HG02943 (cell line): ENCODE data around the gene MPV17L2.

Experiments
- ATAC-seq: cut with Tn5 transposase; IDR thresholded peaks from one replicate; pipeline ENCODE4 v1.9.1; 2021; ENCODE audit warnings: mild to moderate bottlenecking, low read depth, moderate library complexity; ENCODE audit not compliant: unreplicated experiment

The MPV17L2 gene

DNA sequence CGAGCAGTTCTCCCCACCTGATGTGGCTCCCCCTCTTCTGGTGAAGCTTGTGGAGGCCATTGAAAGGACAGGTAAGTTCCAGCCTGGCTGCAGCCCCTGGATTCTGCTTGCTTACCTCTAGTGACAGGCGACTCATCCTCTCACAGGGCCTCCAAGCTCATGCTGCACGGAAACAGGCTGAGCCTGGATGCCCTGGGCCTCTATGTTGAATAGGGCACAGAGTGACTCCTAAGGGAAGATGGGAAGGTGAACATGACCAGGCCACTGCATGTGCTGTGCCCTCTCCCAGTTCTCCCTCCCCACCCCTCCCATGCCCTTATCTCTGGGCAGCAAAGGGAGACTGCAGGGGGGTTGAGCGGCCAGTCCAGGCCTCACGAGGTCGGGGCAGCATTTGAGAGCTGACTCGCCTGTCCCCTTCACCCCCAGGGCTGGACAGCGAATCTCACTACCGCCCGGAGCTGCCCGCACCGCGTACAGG lies 32.5 kb upstream of the MPV17L2 start:
- ATAC-seq = no peak

DNA sequence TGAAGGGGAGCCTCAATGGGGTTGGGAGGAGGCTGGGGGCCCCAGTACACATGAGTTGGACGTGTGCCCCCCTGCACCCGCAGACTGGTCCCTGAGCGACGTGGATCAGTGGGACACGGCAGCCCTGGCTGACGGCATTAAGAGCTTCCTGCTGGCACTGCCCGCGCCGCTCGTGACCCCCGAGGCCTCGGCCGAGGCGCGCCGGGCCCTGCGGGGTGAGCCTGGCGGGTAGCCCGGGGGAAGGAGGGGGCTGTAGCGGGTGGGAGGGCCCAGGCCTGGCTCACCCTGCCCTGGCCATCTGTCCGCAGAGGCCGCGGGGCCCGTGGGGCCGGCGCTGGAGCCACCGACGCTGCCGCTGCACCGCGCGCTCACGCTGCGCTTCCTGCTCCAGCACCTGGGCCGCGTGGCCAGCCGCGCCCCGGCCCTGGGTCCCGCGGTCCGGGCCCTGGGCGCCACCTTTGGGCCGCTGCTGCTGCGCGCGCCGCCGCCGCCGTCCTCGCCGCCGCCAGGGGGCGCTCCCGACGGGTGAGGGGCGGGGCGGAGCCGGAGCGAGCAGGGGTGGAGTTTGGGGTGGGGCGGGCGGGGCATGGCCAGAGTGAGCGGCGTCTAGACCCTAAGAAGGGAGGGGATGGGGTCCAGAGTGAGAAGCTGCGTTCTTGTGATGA lies 31.9 kb upstream of the MPV17L2 start:
- ATAC-seq = no peak

DNA sequence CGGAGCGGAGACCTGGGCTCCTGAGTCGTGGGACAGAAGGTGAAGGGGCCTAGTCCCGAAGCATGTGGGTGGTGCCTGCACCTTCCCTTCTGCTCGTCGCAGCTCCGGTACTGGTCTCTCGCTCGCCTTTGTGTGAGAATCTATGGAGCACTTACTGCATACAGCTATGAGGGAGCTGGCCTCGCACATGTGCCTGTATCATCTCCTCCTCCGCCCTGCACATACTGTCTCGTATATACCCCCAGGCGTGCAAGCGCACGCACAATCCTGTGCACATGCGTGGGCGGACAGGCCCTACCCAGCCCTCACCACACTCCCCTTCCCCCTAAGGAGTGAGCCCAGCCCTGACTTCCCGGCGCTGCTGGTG lies 31.4 kb upstream of the MPV17L2 start:
- ATAC-seq = no peak

DNA sequence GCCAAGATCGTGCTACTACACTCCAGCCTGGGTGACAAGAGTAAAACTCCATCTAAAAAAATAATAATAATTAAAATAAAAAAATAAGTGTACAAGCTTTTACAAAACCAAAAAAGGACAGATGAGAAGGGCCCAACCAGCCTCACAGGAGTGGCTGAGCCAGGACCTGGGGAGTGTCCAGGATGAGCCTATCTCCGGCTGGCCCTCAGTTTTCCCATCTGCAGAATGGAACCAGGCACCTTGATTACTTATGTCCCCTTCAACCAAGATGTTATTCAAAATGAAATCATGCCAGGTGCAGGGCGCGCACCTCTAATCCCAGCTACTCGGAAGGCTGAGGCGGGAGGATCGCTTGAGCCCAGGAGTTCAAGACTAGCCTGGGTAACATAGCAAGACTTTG lies 28.9 kb upstream of the MPV17L2 start:
- ATAC-seq = no peak

DNA sequence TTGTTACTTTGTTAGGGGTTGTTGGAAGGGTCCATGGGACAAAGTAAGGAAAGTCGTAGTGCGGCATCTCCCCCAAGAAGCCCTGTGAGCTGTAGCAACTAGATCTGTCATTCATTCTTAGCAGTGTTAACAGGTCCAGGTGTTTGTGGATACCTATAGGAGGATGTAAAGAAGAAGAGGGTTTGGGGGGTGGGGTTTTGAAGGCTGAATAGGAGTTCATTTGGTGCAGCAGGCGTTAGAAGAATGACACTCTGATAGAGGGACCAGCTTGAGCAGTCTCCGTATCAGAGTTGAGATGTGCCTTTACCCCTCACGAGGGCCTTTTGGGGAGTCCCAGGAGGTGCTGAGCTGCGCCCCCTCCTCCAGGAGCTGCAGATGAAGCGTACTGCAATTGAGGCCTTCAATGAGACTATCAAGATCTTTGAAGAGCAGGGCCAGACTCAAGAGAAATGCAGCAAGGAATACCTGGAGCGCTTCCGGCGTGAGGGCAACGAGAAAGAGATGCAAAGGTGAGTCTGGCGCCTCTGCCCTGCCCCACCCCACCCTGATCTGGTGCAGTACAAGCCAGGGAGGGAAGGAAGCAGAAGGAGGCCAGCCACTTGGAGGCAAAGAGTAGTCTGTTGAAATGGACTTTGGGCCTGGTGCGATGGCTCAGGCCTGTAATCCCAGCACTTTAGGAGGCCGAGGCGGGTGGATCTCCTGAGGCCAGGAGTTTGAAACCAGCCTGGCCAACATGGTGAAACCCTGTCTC lies 27.0 kb upstream of the MPV17L2 start:
- no peak for ATAC-seq

DNA sequence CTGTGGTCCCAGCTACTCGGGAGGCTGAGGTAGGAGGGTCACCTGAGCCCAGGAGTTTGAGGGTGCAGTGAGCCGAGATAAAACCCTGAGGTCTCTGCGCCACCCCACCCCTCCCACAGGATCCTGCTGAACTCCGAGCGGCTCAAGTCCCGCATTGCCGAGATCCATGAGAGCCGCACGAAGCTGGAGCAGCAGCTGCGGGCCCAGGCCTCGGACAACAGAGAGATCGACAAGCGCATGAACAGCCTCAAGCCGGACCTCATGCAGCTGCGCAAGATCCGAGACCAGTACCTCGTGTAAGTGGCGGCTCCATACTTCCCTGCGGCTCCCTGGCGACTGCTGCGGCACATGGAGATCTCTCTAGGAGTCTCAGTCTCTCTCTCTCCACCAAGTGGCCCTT lies 26.0 kb upstream of the MPV17L2 start:
- ATAC-seq = no peak

DNA sequence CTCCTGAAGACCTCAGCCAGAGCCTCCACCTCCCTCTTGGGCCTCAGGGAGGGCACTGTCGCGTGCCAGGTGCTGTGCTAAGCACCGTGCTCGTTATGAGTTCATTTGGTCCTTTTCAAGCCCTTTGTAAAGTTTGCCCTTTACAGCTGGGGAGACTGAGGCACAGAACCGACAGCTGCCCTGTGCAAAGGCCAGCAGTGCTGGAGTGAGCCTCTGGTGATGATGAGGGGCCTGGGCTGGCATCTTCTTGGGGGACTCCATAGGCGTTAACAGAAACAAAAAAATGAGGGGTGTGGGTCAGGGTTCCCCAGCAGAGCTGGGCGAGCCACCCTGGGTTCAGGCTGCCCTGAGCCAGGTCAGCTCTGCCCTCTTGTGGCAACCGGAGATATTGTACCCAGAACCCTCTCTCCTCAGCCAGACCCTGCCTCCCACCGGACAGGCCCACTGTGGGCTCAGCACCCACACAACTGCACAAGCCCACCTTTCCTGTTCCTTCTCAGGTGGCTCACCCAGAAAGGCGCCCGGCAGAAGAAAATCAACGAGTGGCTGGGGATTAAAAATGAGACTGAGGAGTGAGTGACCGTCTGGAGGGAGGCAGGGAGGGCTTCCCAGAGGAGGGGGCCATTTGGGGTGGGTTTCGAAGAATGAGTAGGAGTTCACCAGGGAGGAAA lies 24.9 kb upstream of the MPV17L2 start:
- no peak for ATAC-seq

DNA sequence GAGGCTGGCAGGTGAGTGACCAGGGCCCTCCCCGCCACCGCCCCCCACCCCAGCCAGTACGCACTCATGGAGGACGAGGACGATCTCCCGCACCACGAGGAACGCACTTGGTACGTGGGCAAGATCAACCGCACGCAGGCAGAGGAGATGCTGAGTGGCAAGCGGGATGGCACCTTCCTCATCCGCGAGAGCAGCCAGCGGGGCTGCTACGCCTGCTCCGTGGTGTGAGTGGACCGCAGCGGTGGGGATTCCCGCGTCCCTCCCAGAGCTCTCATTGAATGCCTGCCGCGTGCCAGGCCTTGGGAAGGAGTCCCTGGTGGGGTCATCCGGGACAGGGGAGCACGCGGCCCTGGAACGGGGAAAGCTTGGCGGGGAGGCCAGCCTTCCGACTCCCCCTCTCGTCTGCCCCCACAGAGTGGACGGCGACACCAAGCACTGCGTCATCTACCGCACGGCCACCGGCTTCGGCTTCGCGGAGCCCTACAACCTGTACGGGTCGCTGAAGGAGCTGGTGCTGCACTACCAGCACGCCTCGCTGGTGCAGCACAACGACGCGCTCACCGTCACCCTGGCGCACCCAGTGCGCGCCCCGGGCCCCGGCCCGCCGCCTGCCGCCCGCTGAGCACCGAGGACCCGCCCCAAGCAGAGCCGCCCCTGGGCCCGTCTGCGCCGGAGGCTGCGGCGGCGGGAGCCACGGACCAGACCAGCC lies 24.2 kb upstream of the MPV17L2 start:
- no peak for ATAC-seq

DNA sequence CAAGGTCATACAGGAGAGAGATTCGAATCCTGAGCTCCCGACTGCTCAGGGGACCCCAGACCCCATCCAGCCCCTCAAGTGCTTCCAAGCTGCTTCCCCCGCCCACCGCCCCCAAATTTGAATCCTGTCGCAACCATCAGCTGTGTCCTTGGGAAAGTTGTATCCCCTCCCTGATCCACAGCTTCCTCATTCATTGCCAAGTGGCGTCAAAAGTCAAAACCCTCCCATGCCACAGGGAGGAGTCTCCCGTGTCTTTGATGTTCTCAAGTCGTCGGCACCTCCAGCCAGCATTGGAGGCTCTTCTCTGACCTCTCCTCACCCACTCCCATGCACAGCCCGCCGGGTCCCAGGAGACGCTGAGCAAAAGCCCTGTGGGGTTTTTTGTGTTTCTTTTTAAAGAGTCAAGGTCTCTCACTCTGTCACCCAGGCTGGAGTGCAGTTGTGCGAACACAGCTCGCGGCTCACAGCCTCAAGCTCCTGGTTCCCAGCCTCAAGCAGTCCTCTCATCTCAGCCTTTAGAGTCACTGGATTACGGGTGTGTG lies 22.2 kb upstream of the MPV17L2 start:
- no peak for ATAC-seq

DNA sequence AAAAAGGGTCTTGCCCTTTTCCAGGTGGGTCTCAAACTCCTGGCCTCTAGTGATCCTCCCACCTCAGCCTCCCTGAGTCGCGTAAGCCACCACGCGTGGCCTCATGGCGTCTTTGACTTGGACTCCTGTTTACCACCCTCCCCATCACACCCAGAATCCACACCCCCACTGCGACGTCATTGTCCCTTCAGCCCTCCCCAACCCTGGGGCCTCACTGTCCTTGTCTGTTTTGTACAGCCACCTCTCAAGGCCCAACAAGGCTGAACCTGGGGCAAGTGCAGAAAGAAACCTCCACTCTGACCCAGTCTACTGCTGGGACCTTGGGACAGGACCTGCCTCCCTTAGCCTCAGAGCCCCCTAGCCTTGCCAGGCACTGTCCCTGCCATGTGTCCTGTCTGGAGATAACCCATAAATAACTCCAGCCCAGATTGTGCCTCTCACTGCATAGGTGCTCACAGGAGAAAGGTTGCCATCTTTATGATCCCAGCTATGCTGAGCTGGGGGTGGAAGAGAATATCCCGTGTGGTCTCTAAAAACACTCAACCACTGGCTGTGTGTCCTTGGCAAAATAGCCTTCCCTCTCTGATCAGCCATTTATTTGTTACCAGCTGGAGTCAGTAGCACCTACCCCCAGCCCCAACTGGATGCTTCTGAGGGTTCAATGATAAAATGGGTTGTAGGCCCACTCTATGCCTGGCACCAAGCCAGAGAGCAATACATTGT lies 21.3 kb upstream of the MPV17L2 start:
- ATAC-seq = no peak

DNA sequence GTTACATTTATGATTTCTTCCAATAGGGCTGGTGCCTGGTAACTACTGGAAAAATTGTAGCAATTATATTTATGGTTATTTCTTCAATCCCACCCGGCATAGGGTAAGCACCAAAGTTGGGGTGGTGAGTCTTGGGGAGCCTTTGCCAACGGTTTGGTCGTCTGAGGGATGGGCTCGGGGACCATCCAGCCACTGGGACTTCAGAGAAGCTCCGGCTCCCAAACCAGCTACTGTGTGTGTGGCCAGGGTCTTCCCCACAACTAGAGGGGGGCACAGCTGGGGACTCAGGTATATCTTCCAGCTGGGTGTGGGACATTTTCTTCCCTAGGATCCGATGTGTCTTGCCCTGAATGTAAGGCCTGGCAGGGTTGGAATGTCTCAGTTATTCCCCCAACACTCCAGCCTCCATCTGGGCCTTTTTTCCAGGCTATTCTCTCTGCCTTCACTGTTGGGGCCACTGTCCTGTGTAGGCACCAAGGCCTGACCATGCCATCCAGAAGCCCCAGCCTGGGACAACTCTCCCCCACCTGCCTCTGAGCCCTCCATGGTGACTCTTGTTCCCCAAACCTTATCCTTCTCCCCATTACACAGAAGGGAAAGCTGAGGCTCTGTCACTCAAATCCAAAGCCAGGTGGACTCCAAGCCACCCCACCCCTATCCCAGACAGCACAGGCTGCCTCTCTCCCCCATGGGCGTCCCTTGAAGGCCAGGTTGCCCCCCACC lies 20.5 kb upstream of the MPV17L2 start:
- ATAC-seq = no peak

DNA sequence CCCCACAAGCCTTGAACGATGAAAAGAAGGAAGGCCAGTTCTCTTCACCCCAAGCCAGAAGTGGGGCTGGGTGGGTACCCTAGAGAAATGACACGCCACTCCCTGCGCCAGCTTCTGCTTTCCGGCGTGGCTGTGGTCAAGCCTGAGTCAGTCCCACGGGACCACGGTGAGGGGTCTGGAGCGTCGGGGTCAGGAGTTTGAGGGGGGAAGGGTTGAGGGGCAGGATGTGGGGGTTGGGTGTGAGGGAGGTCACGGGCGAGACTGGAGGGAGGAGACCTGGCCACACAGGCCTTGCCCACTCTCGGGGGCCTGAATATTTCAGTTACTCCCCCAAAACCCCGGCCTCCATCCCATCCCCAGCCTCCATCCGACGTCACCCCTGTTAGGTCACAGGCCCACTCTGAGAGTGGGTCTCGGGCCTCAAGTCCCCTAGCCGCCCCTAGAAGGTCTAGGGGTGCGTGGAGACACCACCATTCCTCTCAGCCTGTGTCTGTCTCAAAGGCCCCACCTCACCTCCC lies 19.9 kb upstream of the MPV17L2 start:
- no peak for ATAC-seq

DNA sequence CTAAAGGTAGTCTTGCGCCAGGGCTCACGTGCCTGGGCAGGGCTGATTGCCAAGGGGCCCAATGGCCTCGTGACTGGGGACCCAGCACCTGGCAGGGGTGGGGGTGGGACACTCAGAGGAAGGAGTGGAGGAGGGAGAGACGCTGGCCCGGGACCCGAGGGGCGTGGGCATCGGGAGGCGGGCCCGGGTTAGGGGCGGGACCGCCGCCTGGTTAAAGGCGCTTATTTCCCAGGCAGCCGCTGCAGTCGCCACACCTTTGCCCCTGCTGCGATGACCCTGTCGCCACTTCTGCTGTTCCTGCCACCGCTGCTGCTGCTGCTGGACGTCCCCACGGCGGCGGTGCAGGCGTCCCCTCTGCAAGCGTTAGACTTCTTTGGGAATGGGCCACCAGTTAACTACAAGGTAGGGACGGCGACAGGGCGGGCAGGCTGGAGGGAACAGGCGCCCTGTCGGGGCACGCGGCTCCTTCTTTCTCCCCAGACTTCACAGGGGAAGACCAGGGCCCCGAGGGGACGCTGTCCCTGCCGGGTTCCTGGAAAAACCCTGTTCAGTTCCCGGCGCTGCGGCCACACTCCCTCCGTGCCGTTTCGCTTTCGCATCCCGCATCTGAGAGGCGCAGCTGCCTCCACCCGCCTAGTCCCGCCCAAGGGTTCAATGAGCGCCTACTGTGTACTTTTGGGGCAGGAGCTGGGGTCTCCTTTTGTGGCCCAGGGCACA lies 19.3 kb upstream of the MPV17L2 start, which contains the start of gene IFI30:
Gene IFI30 (plus strand): TSS at position 242 of the 717 bp plus-strand sequence. CDS start 29 bp downstream, at position 271.
- no peak for ATAC-seq

DNA sequence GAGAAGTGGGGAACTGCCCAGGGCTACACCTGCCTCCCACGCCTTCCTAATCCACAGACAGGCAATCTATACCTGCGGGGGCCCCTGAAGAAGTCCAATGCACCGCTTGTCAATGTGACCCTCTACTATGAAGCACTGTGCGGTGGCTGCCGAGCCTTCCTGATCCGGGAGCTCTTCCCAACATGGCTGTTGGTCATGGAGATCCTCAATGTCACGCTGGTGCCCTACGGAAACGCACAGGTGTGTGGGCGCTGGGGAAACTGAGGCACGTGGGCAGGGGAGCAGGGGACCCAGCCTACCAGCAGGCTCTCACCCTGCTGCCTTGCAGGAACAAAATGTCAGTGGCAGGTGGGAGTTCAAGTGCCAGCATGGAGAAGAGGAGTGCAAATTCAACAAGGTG lies 18.0 kb upstream of the MPV17L2 start:
- no peak for ATAC-seq

DNA sequence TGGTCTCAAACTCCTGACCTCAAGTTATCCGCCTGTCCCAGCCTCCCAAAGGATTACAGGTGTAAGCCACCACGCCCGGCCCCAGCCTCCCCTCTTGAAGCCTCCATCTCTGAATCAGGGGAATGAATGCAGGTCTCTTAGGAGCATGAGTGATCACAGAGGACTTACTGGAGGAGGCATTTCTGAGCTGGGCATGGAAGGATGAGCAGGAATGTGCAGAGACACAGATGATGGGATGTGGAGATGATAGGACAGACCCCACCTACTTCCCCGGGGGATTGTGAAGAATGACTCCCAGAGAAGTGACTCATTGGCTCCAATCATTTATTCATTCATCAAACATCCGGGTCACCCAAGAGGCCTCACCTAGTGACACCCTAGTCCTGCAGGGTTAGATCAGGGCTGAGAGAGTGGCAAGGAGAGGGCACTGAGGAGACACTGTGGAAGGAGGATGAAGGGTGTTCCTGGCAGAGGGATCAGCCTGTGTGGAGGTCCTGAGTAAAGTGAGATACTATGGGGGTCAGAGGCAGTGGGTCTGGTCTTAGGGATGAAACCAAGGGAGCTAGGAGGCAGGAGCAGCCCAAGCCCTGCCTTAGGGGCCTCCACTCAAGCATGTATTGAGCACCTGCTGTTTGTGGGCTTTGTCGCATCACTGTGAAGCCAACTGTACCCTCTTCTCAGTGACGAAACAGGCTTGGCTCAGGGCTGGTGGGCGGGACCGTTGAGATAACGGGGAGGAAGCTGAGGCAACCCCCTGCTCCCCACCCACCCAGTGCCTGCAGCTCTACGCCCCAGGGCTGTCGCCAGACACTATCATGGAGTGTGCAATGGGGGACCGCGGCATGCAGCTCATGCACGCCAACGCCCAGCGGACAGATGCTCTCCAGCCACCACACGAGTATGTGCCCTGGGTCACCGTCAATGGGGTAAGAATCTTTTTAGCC lies 16.4 kb upstream of the MPV17L2 start:
- no peak for ATAC-seq

DNA sequence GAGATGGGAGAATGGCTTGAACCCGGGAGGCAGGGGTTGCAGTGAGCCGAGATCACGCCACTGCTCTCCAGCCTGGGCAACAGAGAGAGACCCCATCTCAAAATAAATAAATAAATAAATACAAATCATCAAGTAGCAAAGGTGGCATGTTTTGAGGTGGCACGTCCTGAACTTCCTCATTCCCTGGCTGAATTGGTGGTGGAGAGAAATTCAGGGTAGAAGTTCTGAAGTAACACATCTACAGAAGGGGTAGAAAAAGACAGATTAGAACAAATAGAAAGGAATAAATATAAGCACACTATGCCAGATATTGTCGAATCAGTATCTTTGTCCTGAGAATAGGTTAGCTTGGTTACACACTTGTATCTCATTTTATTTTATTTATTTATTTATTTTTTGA lies 13.1 kb upstream of the MPV17L2 start:
- no peak for ATAC-seq

DNA sequence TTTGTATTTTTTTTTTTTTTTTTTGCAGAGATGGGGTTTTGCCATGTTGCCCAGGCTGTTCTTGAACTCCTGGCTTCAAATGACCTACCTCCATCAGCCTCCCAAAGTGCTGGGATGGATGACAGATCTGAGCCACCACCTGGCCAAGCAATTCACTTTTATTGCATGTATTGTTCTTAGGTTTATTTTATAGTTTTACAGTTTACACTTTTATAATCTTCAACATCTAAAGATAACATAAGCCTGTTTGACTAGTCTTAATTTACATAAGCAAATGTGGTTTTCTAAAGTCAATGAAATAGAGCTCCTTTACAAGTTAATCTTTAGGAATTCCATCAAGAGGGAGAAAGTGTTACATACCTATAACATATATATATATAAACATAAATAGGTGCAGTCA lies 9.5 kb upstream of the MPV17L2 start:
- ATAC-seq = no peak
